HEK293T (cell line): ENCODE data around the gene PDPN.

ENCODE experiments used
- FOXM1 ChIP-seq: fragments of 450-650 bp; IDR thresholded peaks from 2 replicates; pipeline ENCODE4 v1.6.1; 2017; ENCODE audit warnings: mild to moderate bottlenecking, borderline replicate concordance
- SP1 ChIP-seq: fragments of 450-650 bp; IDR thresholded peaks from 2 replicates; pipeline ENCODE4 v1.6.1; 2017
- ZNF384 ChIP-seq: fragments of 450-650 bp; IDR thresholded peaks from 2 replicates; pipeline ENCODE4 v1.6.1; 2016

- no peak for TF ChIP-seq FOXM1
- TF ChIP-seq SP1, result no peak
- no peak for TF ChIP-seq ZNF384
Observed at GRCh38 chr1:13583595-13583965, at the start of gene PDPN.
